Measurements from ENCODE around the gene PLCL1.

The PLCL1 gene

GRCh38 chr2:197852108-197852507 lies 47.7 kb downstream of the PLCL1 start:
- no peak for DNase-seq (ENCODE audit: low read depth)
- no peak overlapping the region for H3K4me3 ChIP-seq (ENCODE audit: low read depth, low read length)
- TF ChIP-seq CTCF (conservative IDR thresholded peaks at IDR 0.05; ENCODE audit: low read depth, low read length), result no peak

DNA sequence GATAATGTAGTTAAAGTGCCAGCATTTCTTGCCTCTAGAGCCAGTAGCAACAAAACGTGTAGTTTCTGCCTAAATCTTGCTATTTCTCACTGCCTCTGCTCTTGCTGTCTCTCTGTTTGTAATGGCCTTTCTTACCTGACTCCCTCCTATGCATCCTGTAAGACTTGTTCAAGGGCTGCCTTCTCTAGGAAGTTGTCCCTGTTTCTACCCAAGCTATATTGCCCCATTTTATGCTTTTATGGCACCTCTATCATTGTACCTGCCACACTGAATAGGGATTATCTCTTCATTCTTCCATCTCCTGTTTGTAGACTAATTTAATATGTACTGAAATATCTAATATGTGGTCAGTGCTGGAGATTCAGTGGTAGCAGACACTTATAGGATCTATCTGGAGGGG lies 49.2 kb downstream of the PLCL1 start:
- no peak for TF ChIP-seq CTCF (conservative IDR thresholded peaks at IDR 0.05; ENCODE audit: low read depth, low read length)
- no peak for DNase-seq (ENCODE audit: low read depth)

GRCh38 chr2:197857476-197858107 lies 53.2 kb downstream of the PLCL1 start:
- no peak overlapping the region for H3K4me3 ChIP-seq (ENCODE audit: low read depth, low read length)
- DNase-seq (ENCODE audit: low read depth), result no peak
- TF ChIP-seq CTCF (conservative IDR thresholded peaks at IDR 0.05; ENCODE audit: low read depth, low read length), result no peak

More for the DNA sequence above, 49.2 kb downstream of the PLCL1 start:
- no peak overlapping the region for H3K4me3 ChIP-seq (ENCODE audit: low read depth, low read length)

- H3K4me3 ChIP-seq (ENCODE audit: low read depth, low read length), result no peak overlapping the region
- TF ChIP-seq CTCF (conservative IDR thresholded peaks at IDR 0.05; ENCODE audit: low read depth, low read length), result no peak
- DNase-seq (ENCODE audit: low read depth), result no peak
Measured at GRCh38 chr2:197858607-197859140, 54.3 kb downstream of the PLCL1 start.

DNA sequence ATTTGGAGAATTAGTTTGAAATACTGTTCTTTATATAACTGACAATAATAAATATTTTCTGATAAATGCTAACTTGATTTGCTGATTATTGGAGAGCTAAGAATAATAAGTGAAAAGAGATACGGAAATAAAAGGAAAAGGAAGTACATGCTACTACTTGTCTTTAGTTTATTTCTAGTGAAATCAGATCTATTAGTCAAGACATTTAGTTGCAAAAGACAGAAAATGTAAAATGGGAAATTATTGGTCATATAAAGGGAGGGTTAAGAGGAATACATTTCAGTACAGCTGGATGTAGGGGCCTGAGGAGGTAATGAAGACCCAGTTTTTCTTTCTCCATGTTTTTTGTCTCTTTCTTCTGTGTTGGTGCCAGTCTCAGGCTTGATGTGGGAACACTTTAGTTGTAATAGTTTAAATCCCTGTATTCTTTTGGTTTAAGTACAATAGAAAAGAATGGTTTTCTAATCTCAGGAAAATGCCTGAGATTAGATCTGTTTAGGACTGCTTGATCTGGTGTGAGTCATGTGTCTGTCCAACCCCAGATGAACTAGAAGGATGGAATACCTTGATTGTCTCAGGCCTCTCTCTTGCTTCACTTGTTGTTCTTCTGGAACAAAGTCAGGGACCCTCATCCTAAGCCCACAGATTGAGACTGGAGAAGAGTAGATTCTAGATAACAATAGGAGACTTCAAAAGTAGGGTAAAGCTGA lies 58.0 kb downstream of the PLCL1 start:
- no peak overlapping the region for H3K4me3 ChIP-seq (ENCODE audit: low read depth, low read length)
- DNase-seq (ENCODE audit: low read depth), result no peak
- no peak for TF ChIP-seq CTCF (conservative IDR thresholded peaks at IDR 0.05; ENCODE audit: low read depth, low read length)

- no peak overlapping the region for H3K4me3 ChIP-seq (ENCODE audit: low read depth, low read length)
- DNase-seq (ENCODE audit: low read depth), result no peak
- TF ChIP-seq CTCF (conservative IDR thresholded peaks at IDR 0.05; ENCODE audit: low read depth, low read length), result no peak
Measured at GRCh38 chr2:197863744-197864143, 59.4 kb downstream of the PLCL1 start.
